PFSK-1 (cell line): ENCODE measurements around the gene HPS1.

Experiments used
- FOXP2 ChIP-seq: optimal IDR thresholded peaks from 2 replicates; pipeline ENCODE3; 2011; ENCODE audit warnings: borderline replicate concordance, control low read depth, inconsistent platforms; ENCODE audit not compliant: insufficient read depth; ENCODE audit errors: extremely low read length, extremely low read depth
- POLR2AphosphoS5 ChIP-seq: IDR thresholded peaks from 2 replicates; pipeline ENCODE4 v1.6.1; 2012; ENCODE audit warnings: low read depth, mild to moderate bottlenecking, control low read depth, low read length, moderate library complexity
- SIN3A ChIP-seq: IDR thresholded peaks from 2 replicates; pipeline ENCODE4 v1.6.1; 2012; ENCODE audit warnings: mild to moderate bottlenecking, low read length, moderate library complexity, borderline replicate concordance; ENCODE audit not compliant: insufficient read depth
- TAF1 ChIP-seq: IDR thresholded peaks from 2 replicates; pipeline ENCODE4 v1.6.1; 2012; ENCODE audit warnings: low read length, control low read depth, borderline replicate concordance; ENCODE audit not compliant: insufficient read depth
- TF ChIP-seq, protein P1 (sequence below), 2 experiments: IDR thresholded peaks; 2 replicates each; pipeline versions ENCODE4 v1.6.1 to v1.8.0; 2011 to 2012; ENCODE audit warnings: low read depth in 2 of 2, low read length in 2 of 2, control low read depth in 1 of 2, inconsistent platforms in 1 of 2, mild to moderate bottlenecking in 1 of 2, moderate library complexity in 1 of 2; ENCODE audit not compliant: insufficient read depth in 1 of 2

The HPS1 gene

DNA sequence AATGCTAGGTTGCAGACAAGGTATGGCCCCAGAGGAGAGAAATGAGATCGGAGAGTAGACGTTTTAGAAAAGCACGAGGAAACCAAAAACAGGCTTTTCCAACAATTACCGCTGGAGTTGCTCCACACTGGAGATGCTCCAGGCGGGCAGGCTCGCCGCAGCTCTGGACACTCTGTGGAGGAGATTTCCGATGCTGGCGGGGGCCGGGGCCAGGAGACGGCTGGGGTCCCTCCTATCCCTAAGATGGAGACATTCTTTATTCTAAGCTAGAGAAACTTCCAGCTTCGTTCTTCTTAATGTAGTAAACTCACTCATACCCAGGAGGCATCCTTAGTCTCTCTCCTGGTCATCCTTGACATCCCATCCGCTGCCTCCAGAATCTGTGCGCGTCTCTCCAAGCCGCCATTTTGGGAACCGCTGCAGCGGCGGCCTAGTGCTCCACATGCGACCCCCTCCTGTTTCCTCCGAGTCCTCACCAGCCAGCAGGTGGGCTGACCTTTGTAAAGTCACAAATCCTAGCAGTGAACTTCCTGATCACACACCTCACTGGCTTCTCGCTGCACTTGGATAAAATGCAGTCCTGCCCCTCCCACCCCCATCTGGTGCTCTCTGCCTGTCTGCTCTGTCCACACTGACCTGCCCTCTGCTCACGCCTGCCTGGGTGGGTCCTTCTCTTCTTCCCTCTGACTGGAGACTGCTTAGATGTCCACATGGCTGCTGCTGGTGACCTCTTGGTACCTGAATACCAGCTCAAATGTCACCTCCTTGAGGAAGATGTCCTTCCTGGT lies 43.6 kb downstream of the HPS1 start:
- TF ChIP-seq SIN3A (no peak), POLR2AphosphoS5 (no peak), FOXP2 (no peak), TAF1 (no peak)
- TF ChIP-seq, protein P1, sequence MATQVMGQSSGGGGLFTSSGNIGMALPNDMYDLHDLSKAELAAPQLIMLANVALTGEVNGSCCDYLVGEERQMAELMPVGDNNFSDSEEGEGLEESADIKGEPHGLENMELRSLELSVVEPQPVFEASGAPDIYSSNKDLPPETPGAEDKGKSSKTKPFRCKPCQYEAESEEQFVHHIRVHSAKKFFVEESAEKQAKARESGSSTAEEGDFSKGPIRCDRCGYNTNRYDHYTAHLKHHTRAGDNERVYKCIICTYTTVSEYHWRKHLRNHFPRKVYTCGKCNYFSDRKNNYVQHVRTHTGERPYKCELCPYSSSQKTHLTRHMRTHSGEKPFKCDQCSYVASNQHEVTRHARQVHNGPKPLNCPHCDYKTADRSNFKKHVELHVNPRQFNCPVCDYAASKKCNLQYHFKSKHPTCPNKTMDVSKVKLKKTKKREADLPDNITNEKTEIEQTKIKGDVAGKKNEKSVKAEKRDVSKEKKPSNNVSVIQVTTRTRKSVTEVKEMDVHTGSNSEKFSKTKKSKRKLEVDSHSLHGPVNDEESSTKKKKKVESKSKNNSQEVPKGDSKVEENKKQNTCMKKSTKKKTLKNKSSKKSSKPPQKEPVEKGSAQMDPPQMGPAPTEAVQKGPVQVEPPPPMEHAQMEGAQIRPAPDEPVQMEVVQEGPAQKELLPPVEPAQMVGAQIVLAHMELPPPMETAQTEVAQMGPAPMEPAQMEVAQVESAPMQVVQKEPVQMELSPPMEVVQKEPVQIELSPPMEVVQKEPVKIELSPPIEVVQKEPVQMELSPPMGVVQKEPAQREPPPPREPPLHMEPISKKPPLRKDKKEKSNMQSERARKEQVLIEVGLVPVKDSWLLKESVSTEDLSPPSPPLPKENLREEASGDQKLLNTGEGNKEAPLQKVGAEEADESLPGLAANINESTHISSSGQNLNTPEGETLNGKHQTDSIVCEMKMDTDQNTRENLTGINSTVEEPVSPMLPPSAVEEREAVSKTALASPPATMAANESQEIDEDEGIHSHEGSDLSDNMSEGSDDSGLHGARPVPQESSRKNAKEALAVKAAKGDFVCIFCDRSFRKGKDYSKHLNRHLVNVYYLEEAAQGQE (IDR thresholded peaks at IDR 0.05; ENCODE audit: insufficient read depth in 1 of 2, low read depth in 2 of 2, low read length in 2 of 2) = no peak

DNA sequence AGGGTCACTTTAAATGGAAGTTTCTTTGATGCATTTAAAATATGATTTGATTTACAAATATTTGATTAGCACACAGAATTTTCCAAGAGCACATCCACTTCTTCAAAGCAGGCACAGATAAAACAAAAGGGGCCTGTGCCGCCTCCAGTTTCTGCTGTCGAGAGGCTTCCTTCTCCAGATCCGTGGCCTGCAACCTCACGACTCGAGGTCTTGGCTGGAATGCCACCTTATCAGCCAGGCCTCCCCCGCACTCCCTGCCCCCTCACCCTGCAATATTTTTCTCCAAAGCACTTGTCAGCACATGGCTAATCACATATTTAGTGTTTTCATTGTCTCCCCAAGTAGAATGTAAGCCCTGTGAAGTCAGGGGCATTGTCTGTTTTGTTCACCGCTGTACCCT lies 44.3 kb downstream of the HPS1 start:
- TF ChIP-seq, protein P1 (IDR thresholded peaks at IDR 0.05; ENCODE audit: insufficient read depth in 1 of 2, low read depth in 2 of 2, low read length in 2 of 2) = no peak
- no peak for TF ChIP-seq SIN3A

DNA sequence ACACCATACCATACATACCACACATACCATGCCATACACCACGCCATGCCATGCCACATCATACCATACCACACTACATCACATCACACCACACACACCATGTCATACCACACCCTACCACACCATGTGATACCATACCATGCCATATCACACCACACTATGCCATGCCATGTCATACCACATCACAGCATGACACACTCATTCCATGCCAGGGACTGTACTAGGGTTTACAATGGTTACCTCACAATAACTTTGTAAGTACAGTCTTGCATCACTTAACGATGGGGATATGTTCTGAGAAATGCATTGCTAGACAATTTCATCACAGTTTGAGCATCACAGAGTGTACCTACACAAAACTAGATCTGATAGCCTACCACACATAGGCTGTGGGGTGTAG lies 46.3 kb downstream of the HPS1 start:
- TF ChIP-seq POLR2AphosphoS5 (no peak), SIN3A (no peak), TAF1 (no peak), FOXP2 (no peak)
- TF ChIP-seq, protein P1 (IDR thresholded peaks at IDR 0.05; ENCODE audit: insufficient read depth in 1 of 2, low read depth in 2 of 2, low read length in 2 of 2) = no peak

DNA sequence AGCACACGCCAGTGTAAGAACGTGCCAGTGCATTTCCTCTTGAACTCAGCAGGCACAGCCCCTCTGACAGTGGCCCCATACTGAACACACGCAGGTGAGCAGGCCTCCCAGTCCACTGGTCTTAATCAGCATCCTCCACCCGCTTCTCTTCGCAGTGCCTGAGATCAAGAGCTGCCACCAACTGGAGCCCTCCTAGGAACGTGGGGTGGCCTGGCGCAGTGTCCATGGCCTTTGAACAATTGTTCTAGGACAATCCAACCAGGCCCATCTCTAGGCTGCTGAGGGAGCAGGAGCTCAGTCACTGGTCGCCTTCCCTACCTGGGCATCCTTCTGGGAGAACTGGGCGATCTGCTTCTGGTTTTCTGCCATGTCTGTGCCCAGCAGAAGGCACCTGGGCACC lies 47.0 kb downstream of the HPS1 start:
- TF ChIP-seq, protein P1 (IDR thresholded peaks at IDR 0.05; ENCODE audit: insufficient read depth in 1 of 2, low read depth in 2 of 2, low read length in 2 of 2) = no peak
- TF ChIP-seq POLR2AphosphoS5 (no peak), SIN3A (no peak), TAF1 (no peak)

DNA sequence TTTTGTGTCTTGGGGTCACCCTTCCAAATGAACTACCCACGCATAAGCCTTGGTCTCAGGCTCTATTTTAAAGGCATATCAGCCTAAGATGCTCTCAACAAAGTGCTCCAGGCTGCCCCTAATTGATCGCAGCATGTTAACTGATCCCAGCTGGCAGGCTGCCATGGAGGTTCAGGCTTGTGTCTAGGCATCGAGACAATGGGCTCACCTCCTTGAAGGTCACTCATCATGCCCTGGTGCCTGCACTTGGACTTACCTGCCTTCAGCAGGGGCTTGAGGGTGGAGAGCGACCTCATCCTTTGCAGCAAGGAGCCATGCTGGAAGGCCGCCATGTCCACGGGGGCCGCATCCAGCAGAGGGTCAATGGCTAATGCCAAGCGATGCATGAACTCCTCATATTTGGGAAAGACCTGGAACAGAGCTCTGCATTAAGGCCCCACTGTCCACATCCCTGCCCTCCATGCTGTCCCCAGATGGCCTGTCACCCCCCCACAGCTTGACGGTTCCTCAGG lies 49.6 kb downstream of the HPS1 start:
- TF ChIP-seq POLR2AphosphoS5 = no peak
